Measurements from ENCODE around the gene TTC33.

DNA sequence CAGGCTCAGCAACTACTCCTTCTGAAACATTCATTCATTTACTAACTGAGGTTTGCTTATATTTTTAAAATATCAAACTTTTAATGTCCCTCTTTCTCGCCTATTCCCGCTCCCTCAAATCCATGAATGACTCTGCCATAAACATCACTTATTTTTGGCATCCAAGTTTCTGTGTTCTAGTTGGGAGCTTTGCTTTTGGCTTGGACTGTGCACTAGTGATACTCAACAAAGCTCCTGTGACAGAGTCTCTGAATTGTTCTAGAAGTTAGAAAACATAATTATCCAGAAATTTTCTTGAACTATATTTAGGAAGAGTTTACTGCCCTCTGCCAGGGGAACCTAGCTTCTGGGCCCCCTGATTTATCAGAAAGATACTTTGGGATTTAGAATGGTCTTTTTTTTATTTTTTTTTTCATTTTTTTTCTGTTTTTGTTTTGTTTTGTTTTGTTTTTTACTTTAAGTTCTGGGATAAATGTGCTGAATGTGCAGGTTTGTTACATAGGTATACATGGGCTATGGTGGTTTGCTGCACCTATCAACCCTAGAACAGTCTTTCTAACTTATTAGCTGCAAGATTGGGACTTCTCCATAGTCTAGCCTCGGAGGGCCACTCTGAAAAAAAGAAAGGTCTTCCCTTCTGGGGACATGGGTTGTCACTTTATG is 140.7 kb downstream of the TTC33 start:
- TF ChIP-seq CTCF (IDR thresholded peaks at IDR 0.05) (no peak), EZH2 (IDR thresholded peaks at IDR 0.05) (no peak)
